Left ventricle myocardium inferior (tissue), 1 donor: ENCODE measurements around the gene NUDCD2. TPM values are rescaled to one million over a fixed set of nuclear protein-coding genes. Genes with fewer than 3 reads are reported as not detected.
"Not testable (repeated sequence)": the region's sequence is repeated elsewhere in the genome, so short reads cannot be mapped to it uniquely, and the experiment has no call there.

Source experiments
- DNase-seq: peaks from one replicate; pipeline ENCODE4 v3.0.0-alpha.2; 2020
- H3K27ac ChIP-seq: fragments of 200-600 bp; replicated peaks from 2 replicates; pipeline ENCODE4 v1.8.0; 2021
- H3K27me3 ChIP-seq: fragments of 200-600 bp; 2 replicates; pipeline ENCODE4 v1.8.0; 2021; ENCODE audit warnings: low read depth
- H3K36me3 ChIP-seq: fragments of 200-600 bp; 2 replicates; pipeline ENCODE4 v1.8.0; 2021
- H3K4me1 ChIP-seq: fragments of 200-600 bp; 2 replicates; pipeline ENCODE4 v1.8.0; 2021
- H3K4me3 ChIP-seq: fragments of 200-600 bp; 2 replicates; pipeline ENCODE4 v1.8.0; 2021; ENCODE audit warnings: mild to moderate bottlenecking, moderate library complexity
- H3K9me3 ChIP-seq: fragments of 200-600 bp; replicated peaks from 2 replicates; pipeline ENCODE4 v1.8.0; 2021
- CTCF ChIP-seq: fragments of 200-600 bp; IDR thresholded peaks from 2 replicates; pipeline ENCODE4 v1.8.0; 2021; ENCODE audit warnings: antibody characterized with exemption, mild to moderate bottlenecking, borderline replicate concordance
- intact Hi-C: fragments of 100-400 bp; cut with micrococcal nuclease; formaldehyde crosslinking; loops from one replicate; pipeline ENCODE4 v1.11.0; 2022
- total RNA-seq: library from RNA; stranded (reverse); fragmentation: NEBNext Ultra II Directional; extraction: Animal tissue kit (Norgen Biotek cat#: 25700); gene quantifications from one replicate; pipeline ENCODE4 v1.2.1, GENCODE V29; 2021
- donor health status: DM: no; HTN: yes; CAD: no; lungs with severe emphysema.

NUDCD2 gene
- total RNA-seq, 1 donor from 2014 or later = 13.0 TPM

DNA sequence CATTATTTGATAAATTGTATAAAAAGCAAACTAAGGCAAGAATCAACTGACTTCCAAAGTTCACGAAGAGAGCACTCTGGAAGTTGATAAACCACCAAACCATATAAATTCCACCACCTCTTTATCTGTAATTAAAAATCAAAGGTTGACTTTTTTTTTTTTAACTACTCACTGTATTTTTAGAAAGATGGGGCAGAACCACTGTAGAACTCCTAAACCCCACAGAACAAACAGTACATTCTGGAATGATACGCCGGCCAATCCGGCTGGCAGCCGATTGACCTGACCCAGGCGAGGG, 22.9 kb downstream of the NUDCD2 start:
- peak overlapping the region; percentile 93 for H3K27ac ChIP-seq
- no peak for DNase-seq
- H3K9me3 ChIP-seq = no peaks in the 10 kb centered on the region
- peak overlapping the region; percentile 91 for H3K4me3 ChIP-seq
- intact Hi-C loops = no loop called here
- peaks cover 23% of the 10 kb centered on the region for H3K36me3 ChIP-seq
- TF ChIP-seq CTCF = no peak
- H3K27me3 ChIP-seq = no peaks in the 10 kb centered on the region
- peaks cover 58% of the 10 kb centered on the region for H3K4me1 ChIP-seq

DNA sequence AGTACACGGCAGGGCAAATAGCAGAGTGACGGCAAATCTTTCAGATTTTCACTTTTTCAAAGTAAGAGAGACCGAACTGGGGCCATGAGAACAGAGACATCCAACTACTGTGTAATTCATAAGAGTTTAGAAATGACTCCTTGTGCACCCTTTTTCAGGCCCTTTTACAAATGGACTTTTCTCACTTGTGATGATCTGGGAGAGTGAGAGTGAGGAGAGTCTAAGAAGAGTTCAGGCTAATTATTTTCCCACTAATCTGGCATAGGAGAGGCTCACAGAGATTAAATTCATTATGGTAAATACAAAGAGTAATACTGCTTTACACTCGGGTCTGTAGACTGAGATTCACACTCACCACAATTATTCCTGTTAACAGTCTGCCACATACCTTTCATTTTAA, 23.4 kb downstream of the NUDCD2 start:
- Histone ChIP-seq H3K4me1 (peaks cover 58% of the 10 kb centered on the region), H3K9me3 (no peaks in the 10 kb centered on the region), H3K27ac (peak overlapping the region; percentile 93), H3K4me3 (peak overlapping the region; percentile 91), H3K36me3 (peaks cover 18% of the 10 kb centered on the region), H3K27me3 (no peaks in the 10 kb centered on the region)
- DNase-seq = no peak
- no peak for TF ChIP-seq CTCF
- intact Hi-C loops = no loop called here

- Histone ChIP-seq H3K27me3 (no peaks in the 10 kb centered on the region), H3K4me1 (peaks cover 39% of the 10 kb centered on the region), H3K9me3 (no peaks in the 10 kb centered on the region), H3K27ac (peak overlapping the region; percentile 21), H3K4me3 (no peak overlapping the region), H3K36me3 (no peaks in the 10 kb centered on the region)
- DNase-seq = no peak
- intact Hi-C loops = no loop called here
- TF ChIP-seq CTCF = no peak
Measured at GRCh38 chr5:163434401-163434866, 25.5 kb downstream of the NUDCD2 start.

GRCh38 chr5:163433271-163433670, 26.6 kb downstream of the NUDCD2 start:
- DNase-seq = no peak
- no peak for TF ChIP-seq CTCF
- intact Hi-C loops = no loop called here

DNA sequence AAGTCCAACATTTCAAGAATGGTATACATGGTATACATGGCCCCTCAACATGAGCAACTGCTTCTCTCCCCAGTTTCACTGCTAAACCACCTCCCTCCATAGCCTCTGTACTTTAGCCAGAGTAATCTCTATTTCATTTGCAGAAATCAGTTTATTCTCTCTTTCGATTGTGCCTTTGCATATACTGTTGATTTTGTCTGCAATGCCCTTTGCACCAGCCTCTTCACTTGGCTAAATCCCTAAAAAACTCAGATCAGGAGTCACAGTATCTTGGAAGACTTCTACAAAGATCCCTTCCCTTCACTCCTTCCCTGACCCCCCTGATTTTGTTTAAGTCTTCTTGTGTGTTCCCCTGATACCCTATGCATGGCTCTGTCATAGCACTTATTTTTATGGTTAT, 27.4 kb downstream of the NUDCD2 start:
- Histone ChIP-seq H3K36me3 (no peaks in the 10 kb centered on the region), H3K27ac (no peak overlapping the region), H3K4me1 (peaks cover 20% of the 10 kb centered on the region), H3K4me3 (no peak overlapping the region), H3K27me3 (no peaks in the 10 kb centered on the region), H3K9me3 (no peaks in the 10 kb centered on the region)
- intact Hi-C loops = no loop called here
- DNase-seq = no peak
- no peak for TF ChIP-seq CTCF

More at GRCh38 chr5:163433271-163433670, 26.6 kb downstream of the NUDCD2 start:
- Histone ChIP-seq H3K27me3 (no peaks in the 10 kb centered on the region), H3K4me1 (peaks cover 27% of the 10 kb centered on the region), H3K9me3 (no peaks in the 10 kb centered on the region), H3K27ac (no peak overlapping the region), H3K36me3 (no peaks in the 10 kb centered on the region), H3K4me3 (no peak overlapping the region)

- H3K36me3 ChIP-seq, H3K27ac ChIP-seq, H3K27me3 ChIP-seq, DNase-seq, H3K4me1 ChIP-seq, intact Hi-C loops, H3K9me3 ChIP-seq, H3K4me3 ChIP-seq: not testable (repeated sequence)
Measured at GRCh38 chr5:163426128-163426527, 33.8 kb downstream of the NUDCD2 start.
